Esophagus muscularis mucosa (tissue), 4 donors: ENCODE results near the gene TTLL5. TPM values are rescaled to one million over a fixed set of nuclear protein-coding genes. Genes with fewer than 3 reads are reported as not detected.

Experiments
- DNase-seq: peaks from one replicate; pipeline ENCODE4 v3.0.0-alpha.2; 2017; ENCODE audit errors: extremely low spot score
- H3K27ac ChIP-seq, 4 donors: fragments of 200-600 bp; sonication (generic); replicated peaks in 1 of 4; 1 replicate in 3 of 4; 2 replicates in 1 of 4; pipeline ENCODE4 v1.5.1; 2016 to 2019; ENCODE audit warnings: mild to moderate bottlenecking in 1 of 4
- H3K27me3 ChIP-seq, 4 donors: fragments of 200-600 bp; sonication (generic); one replicate each; pipeline versions ENCODE4 v1.5.1 to v1.6.0; 2016 to 2019
- H3K36me3 ChIP-seq, 4 donors: fragments of 200-600 bp; sonication (generic); one replicate each; pipeline ENCODE4 v1.5.1; 2016 to 2019
- H3K4me1 ChIP-seq, 4 donors: fragments of 200-600 bp; sonication (generic); one replicate each; pipeline ENCODE4 v1.5.1; 2016 to 2019
- H3K4me3 ChIP-seq, 4 donors: fragments of 200-600 bp; sonication (generic); 1 replicate in 2 of 4; 2 replicates in 2 of 4; pipeline ENCODE4 v1.5.1; 2016 to 2019; ENCODE audit warnings: mild to moderate bottlenecking in 4 of 4, moderate library complexity in 1 of 4
- H3K9me3 ChIP-seq, 4 donors: fragments of 200-600 bp; sonication (generic); 1 replicate in 3 of 4; 2 replicates in 1 of 4; pipeline ENCODE4 v1.5.1; 2016 to 2019
- CTCF ChIP-seq, 3 experiments: fragments of 200-600 bp in 2 of 3; fragments of 450-650 bp in 1 of 3; sonication (generic) in 2 of 3; IDR thresholded peaks; one replicate each; pipeline ENCODE4 v1.5.1; 2017 to 2019; ENCODE audit warnings: antibody characterized with exemption in 3 of 3, mild to moderate bottlenecking in 2 of 3, moderate library complexity in 1 of 3
- EP300 ChIP-seq: sonication (generic); formaldehyde crosslinking; IDR thresholded peaks from one replicate; pipeline ENCODE4 v1.6.1; 2017; ENCODE audit warnings: antibody characterized with exemption
- POLR2A ChIP-seq: fragments of 450-650 bp; IDR thresholded peaks from one replicate; pipeline ENCODE4 v1.6.1; 2017; ENCODE audit warnings: antibody characterized with exemption, moderate library complexity, mild to moderate bottlenecking, low read depth
- POLR2AphosphoS5 ChIP-seq, 2 donors: sonication (generic); formaldehyde crosslinking; IDR thresholded peaks; one replicate each; pipeline ENCODE4 v1.6.1; 2017; ENCODE audit warnings: antibody characterized with exemption in 2 of 2
- WGBS: methylation state at CpG from one replicate; pipeline ENCODE4 v1.1.5; 2018; 5-methylcytosine and 5-hydroxymethylcytosine counted together
- intact Hi-C: fragments of 100-400 bp; cut with DNase I; formaldehyde crosslinking; loops from one replicate; pipeline ENCODE4 v1.15.1; 2023
- total RNA-seq, 4 donors: library from RNA; depleted of rRNA; stranded (reverse); fragments of >200 nt; gene quantifications; one replicate each; pipeline versions ENCODE4 v1.1.0 to v1.2.1, GENCODE V29; 2016

The TTLL5 gene
- total RNA-seq, 4 donors from 2014 or later, result 16.9 to 26.6 (median 21.2) TPM

- DNase-seq, result peak; percentile 24
- H3K36me3 ChIP-seq, result peaks cover 18 to 81% (median 52%) of the 10 kb centered on the region in 4 donors
- intact Hi-C loops, result no loop called here
- peak overlapping the region; percentile 5 to 56 (median 22) for H3K27ac ChIP-seq
- WGBS, result 67% methylated on average over 6 of the region's 6 CpGs
- H3K4me1 ChIP-seq, result peaks cover 12 to 21% (median 19%) of the 10 kb centered on the region in 4 donors
- peaks cover 0 to 5% (median 3%) of the 10 kb centered on the region in 4 donors for H3K9me3 ChIP-seq
- no peak overlapping the region for H3K4me3 ChIP-seq
- no peak for TF ChIP-seq POLR2AphosphoS5 (IDR thresholded peaks at IDR 0.05)
- TF ChIP-seq POLR2A, result no peak
- no peak for TF ChIP-seq EP300
- no peak for TF ChIP-seq CTCF (IDR thresholded peaks at IDR 0.05)
- H3K27me3 ChIP-seq, result no peaks in the 10 kb centered on the region
Observed at GRCh38 chr14:75999511-76000190, 338.6 kb downstream of the TTLL5 start.

- H3K27me3 ChIP-seq, result no peaks in the 10 kb centered on the region
- TF ChIP-seq POLR2A (no peak), POLR2AphosphoS5 (IDR thresholded peaks at IDR 0.05) (no peak)
- H3K4me3 ChIP-seq, result no peak overlapping the region
- H3K36me3 ChIP-seq, result peaks cover 21 to 93% (median 66%) of the 10 kb centered on the region in 4 donors
- no peak overlapping the region for H3K27ac ChIP-seq
- no peak for DNase-seq
- 90% methylated on average over 1 of the region's 1 CpG for WGBS
- no peaks in the 10 kb centered on the region for H3K4me1 ChIP-seq
- intact Hi-C loops, result no loop called here
- H3K9me3 ChIP-seq, result peaks cover 0 to 14% (median 9%) of the 10 kb centered on the region in 4 donors
Observed at GRCh38 chr14:76002383-76002782, 341.3 kb downstream of the TTLL5 start.

Other genes starting within 250 kb of the TTLL5 start
- 10 to 100 TPM; 50.5 to 94.5 (median 78.3) TPM for gene JDP2, start 233.2 kb upstream of the TTLL5 start, total RNA-seq
- 10 to 100 TPM in 1 of 4 donors, 1 to 10 TPM in 3; 1.7 to 37.3 (median 4.4) TPM for gene BATF, start 138.8 kb upstream of the TTLL5 start, total RNA-seq
- 1 to 10 TPM; 2.5 to 7.5 (median 4.6) TPM for gene FLVCR2, start 82.6 kb upstream of the TTLL5 start, total RNA-seq
- gene ERG28, start 370 bp upstream of the TTLL5 start, total RNA-seq, result 1 to 10 TPM; 6.0 to 7.5 (median 6.9) TPM